GM23338 (cell line): Measurements from ENCODE around the gene CPNE4.

Source experiments
- CREB1 ChIP-seq: fragments of 250-450 bp; sonication (Bioruptor Pico); IDR thresholded peaks from 2 replicates; pipeline ENCODE4 v1.5.0; 2020; ENCODE audit warnings: low read depth, mild to moderate bottlenecking, moderate library complexity
- EZH2 ChIP-seq: fragments of 200-600 bp; sonication (generic); IDR thresholded peaks from one replicate; pipeline ENCODE4 v1.8.0; 2017; ENCODE audit warnings: antibody characterized with exemption, mild to moderate bottlenecking, low read depth; ENCODE audit not compliant: unreplicated experiment
- POLR2AphosphoS5 ChIP-seq: IDR thresholded peaks from 2 replicates; pipeline ENCODE4 v1.6.1; 2016; ENCODE audit warnings: antibody characterized with exemption, low read depth
- TF ChIP-seq, protein P1 (sequence below), 2 experiments: fragments of 200-600 bp in 1 of 2; sonication (generic) in 1 of 2; conservative IDR thresholded peaks; 2 replicates each; pipeline versions ENCODE4 v1.5.1 to v1.6.1; 2016 to 2017; ENCODE audit warnings: antibody characterized with exemption in 2 of 2, low read depth in 2 of 2, mild to moderate bottlenecking in 2 of 2, moderate library complexity in 1 of 2
- TF ChIP-seq, protein P2 (sequence below): IDR thresholded peaks from one replicate; pipeline ENCODE4 v1.6.1; 2018; ENCODE audit warnings: antibody characterized with exemption; ENCODE audit not compliant: unreplicated experiment
- TF ChIP-seq, protein P3 (sequence below): IDR thresholded peaks from 2 replicates; pipeline ENCODE4 v1.6.1; 2016; ENCODE audit warnings: antibody characterized with exemption

DNA sequence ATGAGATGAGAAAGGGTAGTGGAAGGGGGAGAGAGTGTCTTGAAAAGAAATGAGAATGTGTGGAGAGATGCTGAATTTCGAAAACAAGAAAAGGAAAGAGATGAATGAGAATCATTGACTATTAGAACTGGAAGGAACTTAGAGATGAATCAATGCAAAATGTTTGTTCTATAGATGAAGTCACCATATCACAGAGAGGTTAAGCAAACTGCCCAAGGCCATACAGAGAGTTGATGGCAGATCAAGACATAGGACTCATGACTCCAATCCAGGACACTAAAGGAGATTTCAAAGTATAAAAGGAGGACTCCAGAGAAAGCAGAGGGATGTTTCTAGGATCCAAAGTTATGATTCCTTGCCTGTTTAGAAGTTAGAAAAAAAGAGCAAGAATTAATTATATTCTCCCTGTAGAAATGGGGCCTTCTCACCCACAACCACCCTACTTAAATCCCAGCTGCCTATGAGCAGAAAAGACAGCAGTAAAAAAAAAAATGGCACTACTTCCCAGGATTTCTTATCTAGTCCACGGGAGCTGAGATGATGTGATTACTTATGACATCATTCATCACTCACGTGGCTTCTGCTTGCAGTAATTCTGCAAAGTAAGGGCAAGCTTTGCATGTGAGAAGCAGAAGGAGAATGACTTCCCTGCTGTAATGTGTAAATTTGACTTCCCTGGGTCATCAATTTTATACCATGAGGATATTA lies 321.2 kb downstream of the CPNE4 start:
- TF ChIP-seq, protein P1, sequence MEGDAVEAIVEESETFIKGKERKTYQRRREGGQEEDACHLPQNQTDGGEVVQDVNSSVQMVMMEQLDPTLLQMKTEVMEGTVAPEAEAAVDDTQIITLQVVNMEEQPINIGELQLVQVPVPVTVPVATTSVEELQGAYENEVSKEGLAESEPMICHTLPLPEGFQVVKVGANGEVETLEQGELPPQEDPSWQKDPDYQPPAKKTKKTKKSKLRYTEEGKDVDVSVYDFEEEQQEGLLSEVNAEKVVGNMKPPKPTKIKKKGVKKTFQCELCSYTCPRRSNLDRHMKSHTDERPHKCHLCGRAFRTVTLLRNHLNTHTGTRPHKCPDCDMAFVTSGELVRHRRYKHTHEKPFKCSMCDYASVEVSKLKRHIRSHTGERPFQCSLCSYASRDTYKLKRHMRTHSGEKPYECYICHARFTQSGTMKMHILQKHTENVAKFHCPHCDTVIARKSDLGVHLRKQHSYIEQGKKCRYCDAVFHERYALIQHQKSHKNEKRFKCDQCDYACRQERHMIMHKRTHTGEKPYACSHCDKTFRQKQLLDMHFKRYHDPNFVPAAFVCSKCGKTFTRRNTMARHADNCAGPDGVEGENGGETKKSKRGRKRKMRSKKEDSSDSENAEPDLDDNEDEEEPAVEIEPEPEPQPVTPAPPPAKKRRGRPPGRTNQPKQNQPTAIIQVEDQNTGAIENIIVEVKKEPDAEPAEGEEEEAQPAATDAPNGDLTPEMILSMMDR (conservative IDR thresholded peaks at IDR 0.05; ENCODE audit: low read depth in 2 of 2): no peak
- TF ChIP-seq EZH2: no peak
- TF ChIP-seq POLR2AphosphoS5: no peak
- TF ChIP-seq, protein P2, sequence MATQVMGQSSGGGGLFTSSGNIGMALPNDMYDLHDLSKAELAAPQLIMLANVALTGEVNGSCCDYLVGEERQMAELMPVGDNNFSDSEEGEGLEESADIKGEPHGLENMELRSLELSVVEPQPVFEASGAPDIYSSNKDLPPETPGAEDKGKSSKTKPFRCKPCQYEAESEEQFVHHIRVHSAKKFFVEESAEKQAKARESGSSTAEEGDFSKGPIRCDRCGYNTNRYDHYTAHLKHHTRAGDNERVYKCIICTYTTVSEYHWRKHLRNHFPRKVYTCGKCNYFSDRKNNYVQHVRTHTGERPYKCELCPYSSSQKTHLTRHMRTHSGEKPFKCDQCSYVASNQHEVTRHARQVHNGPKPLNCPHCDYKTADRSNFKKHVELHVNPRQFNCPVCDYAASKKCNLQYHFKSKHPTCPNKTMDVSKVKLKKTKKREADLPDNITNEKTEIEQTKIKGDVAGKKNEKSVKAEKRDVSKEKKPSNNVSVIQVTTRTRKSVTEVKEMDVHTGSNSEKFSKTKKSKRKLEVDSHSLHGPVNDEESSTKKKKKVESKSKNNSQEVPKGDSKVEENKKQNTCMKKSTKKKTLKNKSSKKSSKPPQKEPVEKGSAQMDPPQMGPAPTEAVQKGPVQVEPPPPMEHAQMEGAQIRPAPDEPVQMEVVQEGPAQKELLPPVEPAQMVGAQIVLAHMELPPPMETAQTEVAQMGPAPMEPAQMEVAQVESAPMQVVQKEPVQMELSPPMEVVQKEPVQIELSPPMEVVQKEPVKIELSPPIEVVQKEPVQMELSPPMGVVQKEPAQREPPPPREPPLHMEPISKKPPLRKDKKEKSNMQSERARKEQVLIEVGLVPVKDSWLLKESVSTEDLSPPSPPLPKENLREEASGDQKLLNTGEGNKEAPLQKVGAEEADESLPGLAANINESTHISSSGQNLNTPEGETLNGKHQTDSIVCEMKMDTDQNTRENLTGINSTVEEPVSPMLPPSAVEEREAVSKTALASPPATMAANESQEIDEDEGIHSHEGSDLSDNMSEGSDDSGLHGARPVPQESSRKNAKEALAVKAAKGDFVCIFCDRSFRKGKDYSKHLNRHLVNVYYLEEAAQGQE: no peak
- TF ChIP-seq CREB1 (CRISPR knock-in tag): no peak
- TF ChIP-seq, protein P3, sequence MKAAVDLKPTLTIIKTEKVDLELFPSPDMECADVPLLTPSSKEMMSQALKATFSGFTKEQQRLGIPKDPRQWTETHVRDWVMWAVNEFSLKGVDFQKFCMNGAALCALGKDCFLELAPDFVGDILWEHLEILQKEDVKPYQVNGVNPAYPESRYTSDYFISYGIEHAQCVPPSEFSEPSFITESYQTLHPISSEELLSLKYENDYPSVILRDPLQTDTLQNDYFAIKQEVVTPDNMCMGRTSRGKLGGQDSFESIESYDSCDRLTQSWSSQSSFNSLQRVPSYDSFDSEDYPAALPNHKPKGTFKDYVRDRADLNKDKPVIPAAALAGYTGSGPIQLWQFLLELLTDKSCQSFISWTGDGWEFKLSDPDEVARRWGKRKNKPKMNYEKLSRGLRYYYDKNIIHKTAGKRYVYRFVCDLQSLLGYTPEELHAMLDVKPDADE: no peak
